ENCODE measurements around the gene FNDC3B.

DNA sequence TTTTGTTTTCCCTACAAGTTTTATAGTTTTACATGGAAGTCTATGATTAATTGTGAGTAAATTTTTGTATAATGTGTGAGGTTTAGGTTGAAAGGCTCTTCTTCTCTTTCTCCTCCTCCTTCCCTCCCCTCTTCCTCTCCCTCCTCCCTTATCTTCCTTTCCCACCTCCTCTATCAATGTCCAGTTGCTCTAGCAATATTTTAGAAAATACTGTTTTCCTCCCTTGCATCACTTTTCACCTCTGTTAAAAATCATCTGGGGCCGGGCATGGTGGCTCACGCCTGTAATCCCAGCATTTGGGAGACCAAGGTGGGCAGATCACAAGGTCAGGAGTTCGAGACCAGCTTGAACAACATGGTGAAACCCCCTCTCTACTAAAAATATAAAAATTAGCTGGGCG, 119.4 kb downstream of the FNDC3B start:
- TF ChIP-seq, protein P1, sequence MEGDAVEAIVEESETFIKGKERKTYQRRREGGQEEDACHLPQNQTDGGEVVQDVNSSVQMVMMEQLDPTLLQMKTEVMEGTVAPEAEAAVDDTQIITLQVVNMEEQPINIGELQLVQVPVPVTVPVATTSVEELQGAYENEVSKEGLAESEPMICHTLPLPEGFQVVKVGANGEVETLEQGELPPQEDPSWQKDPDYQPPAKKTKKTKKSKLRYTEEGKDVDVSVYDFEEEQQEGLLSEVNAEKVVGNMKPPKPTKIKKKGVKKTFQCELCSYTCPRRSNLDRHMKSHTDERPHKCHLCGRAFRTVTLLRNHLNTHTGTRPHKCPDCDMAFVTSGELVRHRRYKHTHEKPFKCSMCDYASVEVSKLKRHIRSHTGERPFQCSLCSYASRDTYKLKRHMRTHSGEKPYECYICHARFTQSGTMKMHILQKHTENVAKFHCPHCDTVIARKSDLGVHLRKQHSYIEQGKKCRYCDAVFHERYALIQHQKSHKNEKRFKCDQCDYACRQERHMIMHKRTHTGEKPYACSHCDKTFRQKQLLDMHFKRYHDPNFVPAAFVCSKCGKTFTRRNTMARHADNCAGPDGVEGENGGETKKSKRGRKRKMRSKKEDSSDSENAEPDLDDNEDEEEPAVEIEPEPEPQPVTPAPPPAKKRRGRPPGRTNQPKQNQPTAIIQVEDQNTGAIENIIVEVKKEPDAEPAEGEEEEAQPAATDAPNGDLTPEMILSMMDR (IDR thresholded peaks at IDR 0.05; ENCODE audit: low read length) = no peak
- TF ChIP-seq EZH2phosphoT487 (IDR thresholded peaks at IDR 0.05; ENCODE audit: low read length) (no peak), EZH2 (optimal IDR thresholded peaks at IDR 0.05; ENCODE audit: low read depth, low read length) (no peak)
